ENCODE results near the gene CDH23.

DNA sequence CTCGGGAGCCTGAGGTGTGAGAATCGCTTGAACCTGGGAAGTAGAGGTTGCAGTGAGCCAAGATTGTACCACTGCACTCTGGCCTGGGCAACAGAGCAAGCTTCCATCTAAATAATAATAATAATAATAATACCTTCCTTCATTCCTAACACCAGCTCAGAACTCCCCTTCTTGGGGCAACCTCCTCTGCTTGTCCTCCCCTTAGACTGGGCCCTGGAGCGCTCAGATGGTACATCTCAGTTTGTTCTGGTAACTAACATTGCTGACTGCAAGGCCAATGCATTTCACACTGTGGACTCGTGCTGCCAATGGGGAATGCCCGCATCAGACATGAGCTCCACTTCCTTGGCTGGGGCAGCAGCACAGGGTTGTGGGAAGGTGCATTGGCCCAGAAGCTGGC is 245.3 kb downstream of the CDH23 start:
- TF ChIP-seq CTCF (conservative IDR thresholded peaks at IDR 0.05; ENCODE audit: low read depth, low read length) = no peak
- no peak for TF ChIP-seq EZH2phosphoT487 (IDR thresholded peaks at IDR 0.05; ENCODE audit: borderline replicate concordance, low read length)
- no peak for TF ChIP-seq EZH2 (IDR thresholded peaks at IDR 0.05; ENCODE audit: low read length, unreplicated experiment)
